GM04503 (cell line): ENCODE measurements around the gene GRK5.
"Not testable (repeated sequence)": the region's sequence is repeated elsewhere in the genome, so short reads cannot be mapped to it uniquely, and the experiment has no call there.

ENCODE experiments used
- DNase-seq: peaks from one replicate; pipeline ENCODE4 v3.0.0-alpha.2; 2012; ENCODE audit warnings: low read depth

The GRK5 gene

GRCh38 chr10:119274519-119275045, 67.2 kb downstream of the GRK5 start:
- DNase-seq, result no peak

- DNase-seq, result no peak
These were observed 67.7 kb downstream of the GRK5 start for GRCh38 chr10:119275085-119275484.

- not testable (repeated sequence) for DNase-seq
These were observed 68.8 kb downstream of the GRK5 start for GRCh38 chr10:119276194-119276593.

DNA sequence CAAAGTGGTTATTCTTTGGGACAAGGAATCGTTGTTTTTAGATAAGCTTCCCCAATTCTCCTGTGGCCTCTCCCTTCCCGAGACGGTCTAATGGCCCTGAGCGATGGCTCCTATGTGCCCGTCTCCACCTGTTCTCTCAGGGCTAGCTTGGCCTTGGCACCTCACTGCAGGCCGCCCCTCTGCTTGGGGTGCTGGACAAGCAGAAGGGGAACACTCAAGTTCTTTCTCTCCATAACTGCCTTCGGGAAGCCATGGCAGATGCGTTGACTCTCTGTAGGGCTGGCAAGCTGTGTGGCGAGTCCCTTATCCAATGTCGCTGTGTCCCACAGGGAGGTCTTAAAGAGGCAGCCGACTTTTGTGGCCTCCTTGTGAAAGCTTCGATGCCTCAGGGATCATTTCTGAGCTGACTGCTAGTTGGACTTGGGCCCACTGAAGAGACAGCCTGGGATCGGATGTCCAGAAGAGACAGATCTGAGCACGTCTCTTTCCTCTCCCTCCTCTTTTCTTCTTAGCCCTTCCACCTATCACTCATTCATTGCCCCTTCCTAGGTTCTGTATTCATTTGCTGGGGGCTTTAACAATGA, 70.8 kb downstream of the GRK5 start:
- DNase-seq, result no peak

DNA sequence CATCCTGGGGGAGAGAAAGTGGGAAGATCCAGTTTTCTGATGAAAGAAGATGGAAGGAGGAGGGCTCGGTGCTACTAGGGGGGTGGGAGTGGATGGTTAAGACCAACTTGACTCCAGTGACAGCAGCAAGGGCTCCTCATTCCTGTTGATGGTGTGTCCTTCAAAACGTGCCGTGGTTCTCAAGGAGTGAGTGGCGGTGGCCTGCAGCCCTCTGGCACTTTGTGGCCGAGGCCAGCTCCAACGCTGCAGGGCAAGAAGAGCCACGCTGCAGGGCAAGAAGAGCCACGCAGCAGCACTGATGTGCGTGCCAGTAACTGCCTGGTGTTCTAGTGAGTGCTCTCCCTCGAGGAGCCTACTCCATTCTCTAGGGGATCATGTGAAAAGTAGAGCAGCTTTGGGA, 72.1 kb downstream of the GRK5 start:
- no peak for DNase-seq

DNA sequence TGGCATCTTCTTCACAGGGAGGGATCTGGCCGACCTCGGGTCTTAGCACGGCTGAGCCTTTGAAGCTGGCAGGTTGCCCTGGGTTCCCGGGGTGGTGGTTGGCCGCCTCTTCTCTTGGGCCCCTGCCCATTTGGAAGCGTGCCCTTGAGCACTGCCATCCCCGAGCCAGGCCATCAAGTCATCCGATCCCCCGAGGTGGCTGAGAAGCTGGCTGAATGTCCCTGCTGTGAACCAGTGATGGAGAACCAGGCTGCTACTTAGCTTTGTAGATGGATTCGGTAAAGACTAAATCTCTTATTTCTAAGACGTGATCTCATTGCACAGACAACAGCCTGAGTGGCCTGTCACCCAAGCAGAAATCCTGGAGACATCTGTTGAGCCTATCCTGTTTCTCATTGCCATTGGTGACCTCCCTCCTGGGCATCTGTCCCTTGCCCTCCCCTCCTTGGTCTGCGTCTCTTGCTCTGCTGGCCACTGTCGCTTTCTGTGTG, 74.3 kb downstream of the GRK5 start:
- DNase-seq, result no peak

GRCh38 chr10:119282446-119282845, 75.1 kb downstream of the GRK5 start:
- DNase-seq, result no peak

DNA sequence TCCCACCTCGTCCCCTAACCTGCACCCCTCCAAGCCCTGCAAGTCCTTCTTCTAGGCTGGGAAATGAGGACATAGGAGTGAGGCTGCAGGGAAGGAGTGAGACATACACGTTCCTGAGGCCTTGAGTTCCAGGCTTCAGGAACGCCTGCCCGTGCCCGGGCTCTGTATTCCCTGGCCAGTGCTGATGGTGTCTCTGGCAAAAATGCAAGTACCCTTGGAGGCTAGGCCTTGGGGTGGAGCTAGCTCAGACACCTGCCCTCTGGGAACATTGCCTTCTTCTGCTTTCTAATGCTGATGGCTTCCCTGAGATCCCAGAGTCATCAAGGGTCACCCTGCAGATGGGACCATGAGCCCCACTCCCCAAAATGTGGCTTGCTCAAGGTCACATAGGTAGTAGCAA, 76.0 kb downstream of the GRK5 start:
- no peak for DNase-seq

DNA sequence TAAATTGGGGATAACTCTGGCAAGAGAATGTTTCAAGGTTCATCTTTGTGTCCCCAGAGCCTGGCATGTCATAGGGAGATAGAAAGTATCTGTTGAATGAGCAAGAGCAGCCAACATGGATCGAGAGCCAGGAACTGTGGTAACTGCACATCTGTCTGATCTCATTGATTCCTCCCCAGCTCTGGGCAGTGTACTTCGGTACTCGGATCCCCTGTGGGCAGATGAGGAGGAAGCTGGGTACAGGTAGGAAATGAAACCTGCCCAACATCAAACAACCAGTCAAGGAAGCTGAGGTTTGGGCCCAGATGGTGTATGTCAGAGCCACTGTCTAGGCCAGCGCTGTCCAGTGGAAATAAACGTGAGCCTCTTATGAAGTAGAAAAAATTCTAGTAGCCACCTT, 76.4 kb downstream of the GRK5 start:
- DNase-seq, result no peak

GRCh38 chr10:119284679-119285096, 77.3 kb downstream of the GRK5 start:
- DNase-seq, result no peak

- no peak for DNase-seq
These were observed 78.3 kb downstream of the GRK5 start for GRCh38 chr10:119285495-119286267.

GRCh38 chr10:119286516-119286915, 79.1 kb downstream of the GRK5 start:
- no peak for DNase-seq

- no peak for DNase-seq
These were observed 79.7 kb downstream of the GRK5 start for GRCh38 chr10:119286983-119287633.

- no peak for DNase-seq
These were observed 81.2 kb downstream of the GRK5 start for GRCh38 chr10:119288574-119289001.

DNA sequence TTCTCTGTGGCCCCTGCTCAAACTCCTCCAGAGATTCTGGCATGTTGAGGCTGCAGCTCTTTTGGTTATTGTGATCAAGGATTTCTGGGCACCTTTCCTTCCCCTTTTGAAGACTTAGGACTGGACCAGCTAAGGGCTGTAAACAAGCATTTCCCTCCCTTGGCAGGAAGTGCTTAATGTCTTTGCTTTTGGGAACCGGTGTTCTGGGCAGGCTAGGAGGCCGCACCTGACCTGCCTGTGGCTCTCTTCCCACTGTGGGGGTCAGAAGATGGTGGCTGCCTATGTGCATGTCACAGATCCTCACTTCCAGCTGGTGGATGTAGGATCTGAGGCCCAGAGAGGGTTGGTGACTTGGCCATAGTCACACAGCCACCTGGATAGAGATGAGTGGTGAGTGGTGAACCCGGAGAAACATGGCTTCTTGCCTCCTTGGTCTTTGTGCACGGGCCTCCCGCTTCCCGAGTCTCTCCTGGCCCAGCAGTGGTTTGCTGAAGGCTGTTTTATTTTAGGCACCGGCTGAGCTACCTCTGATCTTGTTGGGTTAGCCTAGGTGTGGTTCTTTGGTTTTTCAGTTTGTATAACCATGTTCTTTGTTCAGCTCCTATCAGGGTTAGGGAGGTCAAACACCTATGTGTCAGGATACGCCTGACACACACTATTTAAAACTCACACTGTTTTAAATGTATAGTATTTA, 82.0 kb downstream of the GRK5 start:
- DNase-seq, result no peak

- no peak for DNase-seq
These were observed 83.1 kb downstream of the GRK5 start for GRCh38 chr10:119290301-119291048.

- no peak for DNase-seq
These were observed 84.0 kb downstream of the GRK5 start for GRCh38 chr10:119291223-119291900.

GRCh38 chr10:119292968-119293760, 85.8 kb downstream of the GRK5 start:
- DNase-seq, result no peak

DNA sequence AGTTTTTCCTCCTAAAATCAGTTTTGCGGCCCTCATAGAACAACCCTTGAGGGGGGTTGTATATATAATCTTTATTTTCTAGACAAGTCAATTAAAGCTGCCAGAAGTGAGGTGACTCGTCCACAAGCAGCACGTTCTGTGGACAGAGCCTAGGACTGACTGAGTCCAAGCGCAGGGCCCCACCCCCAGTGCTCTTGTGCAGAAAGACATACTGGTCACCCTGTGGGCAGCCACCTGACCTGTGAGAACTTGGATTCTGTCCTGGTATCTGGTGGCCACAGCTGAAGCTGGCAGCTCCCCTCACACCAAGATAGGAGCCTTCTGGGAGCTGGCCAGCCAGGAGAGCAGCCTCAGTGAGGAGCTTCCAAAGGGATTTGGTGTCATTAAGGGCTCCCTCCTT, 89.3 kb downstream of the GRK5 start:
- DNase-seq, result no peak
